CD4-positive, alpha-beta T cell treated with Interferon alpha-2 for 1 hour (primary cell): ENCODE measurements around the gene WAC.
"Not testable (repeated sequence)": the region's sequence is repeated elsewhere in the genome, so short reads cannot be mapped to it uniquely, and the experiment has no call there.

Experiments
- DNase-seq, 2 donors: peaks; one replicate each; pipeline ENCODE4 v3.0.0-alpha.2; 2020 to 2022

The WAC gene

GRCh38 chr10:28619455-28619854 is 86.5 kb downstream of the WAC start:
- DNase-seq = no peak

- no peak for DNase-seq
These were observed 87.3 kb downstream of the WAC start for GRCh38 chr10:28620251-28620650.

- no peak for DNase-seq
These were observed 90.6 kb downstream of the WAC start for GRCh38 chr10:28623483-28623882.

GRCh38 chr10:28624351-28624750 is 91.4 kb downstream of the WAC start:
- DNase-seq = no peak

DNA sequence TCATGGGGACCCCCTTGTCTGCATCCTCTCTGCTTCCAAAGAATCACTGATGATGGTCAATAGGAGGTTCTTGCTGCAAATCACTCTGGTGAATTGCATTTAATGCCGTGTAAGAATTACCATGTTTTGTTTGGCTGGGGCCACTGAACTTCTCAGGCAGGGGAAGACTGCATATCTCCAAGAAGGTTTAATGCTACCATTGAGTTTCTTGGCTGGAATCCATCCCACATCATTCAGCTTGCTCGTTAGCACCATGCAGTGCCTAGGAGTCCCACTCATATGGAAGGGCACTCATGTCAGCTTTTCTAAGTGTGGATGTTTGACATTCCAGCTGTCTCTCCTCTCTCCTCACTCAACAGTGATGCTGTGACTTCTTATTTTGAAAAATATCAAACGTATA is 94.2 kb downstream of the WAC start:
- no peak for DNase-seq

DNA sequence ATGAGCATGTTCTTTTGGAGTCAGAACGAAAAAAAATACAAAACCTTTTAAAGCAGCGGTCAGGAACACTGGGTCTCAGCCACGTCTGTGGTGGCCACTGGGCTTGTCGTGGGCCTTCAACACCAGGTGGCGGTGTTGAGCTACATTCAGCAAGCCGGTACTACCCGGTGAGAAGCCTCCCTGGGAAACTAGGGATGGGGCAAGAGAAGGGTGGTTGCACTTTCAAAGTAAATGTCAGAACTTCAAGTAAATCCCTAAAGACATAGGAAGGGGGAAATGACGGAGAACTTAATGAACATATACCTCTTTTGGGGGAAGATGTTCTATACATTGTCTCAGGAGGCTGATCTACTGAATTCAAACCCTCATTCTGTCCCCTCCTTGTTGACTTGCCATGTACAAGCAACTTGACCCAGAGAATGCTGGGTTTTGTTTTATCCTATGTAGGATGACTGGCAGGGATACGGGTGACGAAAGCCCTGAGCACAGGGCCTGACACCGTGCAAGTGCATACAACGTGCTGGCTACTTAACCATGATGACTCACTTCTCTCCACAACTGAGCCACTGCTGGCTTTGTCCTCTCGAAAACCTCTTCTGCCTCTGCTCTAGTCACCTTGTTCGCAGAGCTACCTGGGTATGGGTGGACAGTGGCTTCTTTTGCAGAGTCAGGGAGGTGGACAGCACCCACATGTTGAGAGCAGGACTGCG is 95.4 kb downstream of the WAC start:
- DNase-seq = peak; percentile 57 to 64

DNA sequence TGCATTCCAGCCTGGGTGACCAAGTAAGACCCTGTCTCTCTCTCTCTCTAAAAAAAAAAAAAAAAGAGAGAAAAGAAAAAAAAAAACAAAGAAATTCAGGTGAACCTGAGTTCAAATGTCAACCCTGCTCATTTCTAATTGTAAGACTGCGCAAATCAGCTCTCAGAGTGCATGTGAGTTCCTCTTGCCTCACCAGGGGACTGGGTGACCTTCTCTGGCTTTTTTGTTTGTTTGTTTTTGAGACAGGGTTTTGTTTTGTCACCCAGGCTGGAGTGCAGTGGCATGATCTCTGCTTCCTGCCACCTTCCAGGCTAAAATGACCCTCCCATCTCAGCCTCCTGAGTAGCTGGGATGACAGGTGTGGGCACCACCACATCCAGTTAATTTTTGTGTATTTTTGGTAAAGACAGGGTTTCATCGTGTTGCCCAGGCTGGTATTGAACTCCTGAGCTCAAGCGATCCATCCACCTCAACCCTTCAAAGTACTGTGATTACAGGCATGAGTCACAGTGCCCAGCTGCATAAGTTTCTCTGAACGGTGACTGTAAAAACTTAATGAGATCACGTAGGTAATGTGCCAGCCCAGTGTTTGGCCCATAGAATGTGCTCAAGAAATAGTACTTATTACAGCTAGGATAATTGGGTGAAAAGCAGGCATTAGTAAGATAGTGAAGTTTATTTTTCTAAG is 99.1 kb downstream of the WAC start:
- no peak for DNase-seq

DNA sequence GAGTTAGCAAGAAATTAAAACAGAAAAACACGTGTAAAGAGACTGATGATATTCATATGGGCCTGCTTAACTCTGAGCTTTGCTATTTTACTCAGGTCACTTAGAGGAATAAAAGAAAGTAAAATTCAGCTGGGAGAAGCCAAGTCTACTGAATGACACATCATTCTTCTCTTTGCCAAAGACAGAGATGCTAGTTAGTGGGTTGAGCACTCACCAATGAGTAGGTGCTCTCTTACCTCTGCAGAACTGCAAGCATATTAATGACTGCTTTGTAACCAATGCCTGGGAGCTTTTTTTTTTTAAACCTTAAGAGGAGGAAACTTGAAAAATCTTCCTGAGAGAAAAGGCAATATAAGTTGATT is 99.6 kb downstream of the WAC start:
- no peak for DNase-seq

DNA sequence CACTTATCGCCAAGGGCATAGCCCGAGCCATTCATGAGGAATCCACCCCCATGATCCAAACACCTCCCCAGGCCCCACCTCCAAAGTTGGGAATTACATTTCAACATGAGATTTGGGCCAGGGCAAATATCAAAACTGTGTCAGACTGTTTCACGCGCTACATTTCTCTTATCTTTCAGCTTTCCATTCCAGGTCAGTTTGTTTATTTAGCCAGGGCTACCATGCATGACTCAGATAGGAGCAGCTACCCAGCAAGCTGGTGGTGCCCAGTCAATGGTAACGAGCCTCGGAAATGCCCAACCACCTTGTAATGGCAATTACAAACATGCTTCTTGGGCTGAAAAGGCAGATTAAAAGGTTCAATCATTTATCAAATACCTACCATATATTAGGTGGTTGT is 100.8 kb downstream of the WAC start:
- no peak for DNase-seq

DNA sequence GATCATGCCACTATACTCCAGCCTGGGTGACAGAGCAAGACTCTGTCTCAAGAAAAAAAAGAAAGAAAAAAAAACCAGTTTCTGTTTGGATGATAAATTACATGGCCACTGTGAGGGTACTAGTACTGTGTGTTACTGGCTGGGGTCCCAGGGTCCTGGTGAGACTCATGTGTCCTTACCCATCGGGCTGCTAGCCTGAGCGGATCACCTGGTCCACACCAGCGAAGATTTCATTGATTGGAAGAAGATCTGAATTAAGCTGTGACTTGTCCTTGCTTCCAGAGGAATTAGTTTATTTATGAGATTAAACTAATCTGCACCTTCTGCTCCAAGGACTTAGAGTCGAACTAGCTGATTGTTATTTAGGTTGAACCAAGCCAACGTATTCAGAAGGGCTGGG is 104.4 kb downstream of the WAC start:
- DNase-seq = no peak

- DNase-seq = no peak
These were observed 105.5 kb downstream of the WAC start for GRCh38 chr10:28638392-28638791.

GRCh38 chr10:28640551-28640950 is 107.6 kb downstream of the WAC start:
- DNase-seq = no peak

DNA sequence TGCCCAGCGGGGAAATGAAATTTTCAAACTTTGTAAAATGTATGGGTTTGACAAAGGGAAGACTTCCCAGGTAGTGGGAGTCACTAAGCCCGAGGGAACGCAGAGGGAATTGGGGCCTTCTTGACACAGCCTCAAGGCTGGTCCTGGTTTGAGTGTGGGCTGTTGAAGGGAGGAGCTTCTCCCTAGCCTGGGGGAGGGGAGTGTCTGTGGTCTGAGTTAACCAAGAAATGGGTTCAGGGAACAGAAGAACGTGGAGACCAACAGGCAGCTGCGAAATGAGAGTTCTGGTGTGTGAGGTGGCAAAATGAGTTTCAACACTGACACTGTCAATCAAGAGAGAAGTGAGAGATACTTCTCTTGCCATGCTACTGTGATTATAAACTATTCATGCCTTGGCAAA is 111.7 kb downstream of the WAC start:
- DNase-seq = no peak

- no peak for DNase-seq
These were observed 119.2 kb downstream of the WAC start for GRCh38 chr10:28652106-28652505.

DNA sequence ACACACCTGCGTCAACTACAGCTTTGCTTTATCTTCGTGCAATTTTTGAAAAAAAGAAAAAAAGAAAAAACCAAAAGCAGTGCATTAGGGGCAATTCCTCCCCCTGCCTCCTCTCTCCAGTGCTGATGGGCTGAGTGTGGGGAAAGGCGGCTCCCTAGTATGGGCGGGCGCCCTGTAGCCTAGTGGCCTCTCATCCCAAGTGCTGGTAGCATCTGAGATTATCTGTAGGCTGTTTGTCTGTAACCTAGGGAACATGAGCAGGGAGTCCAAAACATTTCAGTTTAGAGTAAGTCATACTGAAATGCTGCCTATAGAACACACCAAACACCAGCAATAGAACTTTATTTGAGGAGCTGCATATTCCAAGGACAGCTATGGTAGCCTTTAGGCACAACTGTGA is 119.8 kb downstream of the WAC start:
- DNase-seq = no peak

DNA sequence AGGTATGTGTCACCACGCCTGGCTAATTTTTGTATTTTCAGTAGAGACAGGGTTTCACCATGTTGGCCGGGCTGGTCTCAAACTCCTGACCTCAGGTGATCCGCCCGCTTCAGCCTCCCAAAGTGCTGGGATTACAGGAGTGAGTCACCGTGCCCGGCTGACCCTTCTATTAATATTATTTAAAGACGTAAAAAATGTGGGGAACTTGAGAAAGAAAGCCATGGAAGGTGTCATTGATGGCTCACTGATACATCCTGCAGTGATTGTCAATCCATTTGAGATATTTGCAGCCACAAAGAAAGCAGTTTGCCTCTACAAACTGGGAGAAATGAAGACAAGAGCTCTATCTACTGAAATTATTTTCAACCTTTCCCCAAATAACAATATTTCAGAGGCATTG is 125.9 kb downstream of the WAC start:
- DNase-seq = not testable (repeated sequence)

DNA sequence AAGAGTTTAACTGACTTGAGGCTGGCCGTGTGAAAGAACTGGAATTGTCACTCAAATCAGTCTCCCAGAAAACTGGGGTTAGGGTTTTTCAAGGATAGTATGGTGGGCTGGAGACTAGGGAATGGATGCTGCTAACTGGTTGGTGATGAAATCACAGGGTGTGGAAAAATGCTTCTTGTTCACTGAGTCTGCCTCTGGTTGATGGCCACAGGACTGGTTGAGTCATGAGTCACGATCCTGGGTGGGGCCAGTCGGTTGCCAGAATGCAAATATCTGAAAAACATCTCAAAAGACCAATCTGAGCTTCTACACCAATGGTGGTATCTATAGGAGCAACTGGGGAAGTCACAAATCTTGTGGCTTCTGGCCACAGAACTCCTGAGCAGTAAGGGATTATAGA is 128.1 kb downstream of the WAC start:
- DNase-seq = no peak

- peak; percentile 65 to 73 for DNase-seq
These were observed 130.9 kb downstream of the WAC start for GRCh38 chr10:28663576-28664368.

DNA sequence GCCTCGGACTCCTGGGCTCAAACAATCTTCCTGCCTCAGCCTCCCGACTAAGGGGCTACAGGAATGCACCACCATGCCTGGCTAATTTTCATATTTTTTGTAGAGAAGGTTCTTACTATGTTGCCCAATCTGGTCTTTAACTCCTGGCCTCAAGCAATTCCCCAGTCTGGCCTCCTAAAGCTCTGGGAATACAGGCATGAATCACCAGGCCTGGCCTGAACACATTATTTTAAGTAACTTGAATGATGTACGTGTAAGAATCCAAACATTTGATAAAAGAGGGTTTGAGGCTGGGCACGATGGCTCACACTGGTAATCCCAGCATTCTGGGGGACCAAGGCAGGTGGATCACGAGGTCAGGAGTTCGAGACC is 131.4 kb downstream of the WAC start:
- no peak for DNase-seq

DNA sequence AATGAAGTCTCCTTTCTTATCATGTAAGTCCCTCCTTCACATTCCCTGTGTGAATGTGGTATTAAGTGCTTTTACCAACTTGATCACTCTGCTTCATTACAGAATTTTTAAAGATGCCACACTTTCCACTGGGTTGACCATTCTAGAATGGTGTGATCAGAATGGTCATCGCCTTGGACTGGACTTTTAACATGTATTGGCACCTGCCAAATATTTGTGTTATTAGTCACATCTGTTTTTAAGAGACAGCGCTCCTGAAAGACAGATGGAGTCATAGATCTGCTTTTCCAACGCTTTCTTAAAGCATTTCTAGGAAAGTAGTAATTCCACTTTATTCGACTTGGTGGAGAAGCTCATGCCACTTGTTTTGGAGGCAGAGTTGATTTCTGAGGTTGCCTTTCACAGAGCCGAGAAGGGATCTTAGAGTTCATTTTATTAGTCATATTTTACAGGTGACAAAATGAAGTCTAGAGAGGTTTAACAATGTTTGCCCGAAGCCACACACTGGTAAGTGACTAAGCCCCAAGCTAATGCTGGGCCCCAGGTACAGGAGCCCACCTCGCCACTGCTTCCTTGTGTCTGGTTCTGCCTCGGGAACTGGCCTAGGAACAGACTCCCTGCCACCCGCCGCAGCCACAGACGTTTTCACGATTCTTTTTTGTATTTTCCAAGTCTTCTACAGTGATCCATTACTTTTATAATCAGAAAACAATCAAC is 134.0 kb downstream of the WAC start:
- no peak for DNase-seq

- peak in 1 of 2 donors; percentile 50 for DNase-seq
These were observed 135.7 kb downstream of the WAC start for GRCh38 chr10:28668363-28669226.
